GM19238 (cell line): Measurements from ENCODE around the gene SCARB2.
A peak's percentile ranks its signal among the peaks of the same experiment; 100 is the strongest.
"Not testable (repeated sequence)": the region's sequence is repeated elsewhere in the genome, so short reads cannot be mapped to it uniquely, and the experiment has no call there.

Source experiments
- DNase-seq: peaks from one replicate; pipeline ENCODE4 v3.0.0; 2011; ENCODE audit warnings: low spot score; ENCODE audit not compliant: insufficient read length

The SCARB2 gene, protein sequence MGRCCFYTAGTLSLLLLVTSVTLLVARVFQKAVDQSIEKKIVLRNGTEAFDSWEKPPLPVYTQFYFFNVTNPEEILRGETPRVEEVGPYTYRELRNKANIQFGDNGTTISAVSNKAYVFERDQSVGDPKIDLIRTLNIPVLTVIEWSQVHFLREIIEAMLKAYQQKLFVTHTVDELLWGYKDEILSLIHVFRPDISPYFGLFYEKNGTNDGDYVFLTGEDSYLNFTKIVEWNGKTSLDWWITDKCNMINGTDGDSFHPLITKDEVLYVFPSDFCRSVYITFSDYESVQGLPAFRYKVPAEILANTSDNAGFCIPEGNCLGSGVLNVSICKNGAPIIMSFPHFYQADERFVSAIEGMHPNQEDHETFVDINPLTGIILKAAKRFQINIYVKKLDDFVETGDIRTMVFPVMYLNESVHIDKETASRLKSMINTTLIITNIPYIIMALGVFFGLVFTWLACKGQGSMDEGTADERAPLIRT

DNA sequence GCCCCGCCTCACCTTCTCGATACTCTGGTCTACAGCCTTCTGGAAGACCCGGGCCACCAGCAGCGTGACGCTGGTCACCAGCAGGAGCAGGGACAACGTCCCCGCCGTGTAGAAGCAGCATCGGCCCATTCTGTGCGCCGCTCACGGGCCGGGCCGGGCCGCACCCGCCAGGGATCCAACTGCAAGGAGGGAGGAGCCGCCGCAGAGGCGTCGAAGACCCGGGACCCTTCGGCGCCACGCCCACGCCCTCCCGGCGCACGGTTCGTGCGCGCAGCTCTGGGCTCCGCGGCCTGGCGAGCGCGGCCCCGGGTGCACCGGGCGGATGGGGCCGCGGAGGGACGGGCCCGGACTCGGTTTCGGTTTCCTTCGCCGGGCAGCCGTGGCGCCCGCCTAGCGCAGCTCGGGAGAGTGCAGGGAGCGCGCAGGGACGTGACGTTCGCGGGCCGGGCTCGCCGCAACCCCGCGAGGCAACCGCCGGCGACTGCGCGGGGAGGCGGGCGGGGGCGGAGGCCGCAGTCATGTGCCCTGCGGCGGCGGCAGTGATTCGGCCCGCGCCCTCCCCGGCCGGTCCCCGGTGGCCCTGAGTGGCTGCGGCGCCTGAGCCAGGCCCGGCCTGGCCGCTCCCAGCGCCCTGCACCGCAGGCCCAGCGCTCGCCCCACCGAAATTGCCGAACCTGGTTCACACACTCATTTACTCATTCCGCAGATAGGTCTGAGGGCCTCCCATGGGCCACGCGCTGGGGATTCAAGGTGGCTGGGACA, at the start of gene SCARB2:
Gene SCARB2 (minus strand): TSS at position 410 of the 762 bp plus-strand sequence. CDS start 281 bp downstream, at position 129.
- peak; percentile 63 for DNase-seq

DNA sequence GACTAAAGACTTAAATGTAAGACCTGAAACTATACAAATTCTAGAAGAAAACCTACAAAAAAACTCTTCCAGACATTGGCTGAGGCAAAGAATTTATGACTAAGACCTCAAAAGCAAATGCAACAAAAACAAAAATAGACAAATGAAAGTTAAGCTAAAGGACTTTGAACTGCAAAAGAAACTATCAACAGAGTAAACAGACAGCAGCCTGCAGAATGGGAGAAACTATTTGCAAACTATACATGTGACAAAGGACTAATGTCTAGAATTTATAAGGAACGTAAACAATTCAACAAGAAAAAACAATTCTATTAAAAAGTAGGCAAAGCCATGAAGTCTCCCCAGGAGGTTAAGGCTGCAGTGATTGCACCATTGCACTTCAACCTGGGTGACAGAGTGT, 46.9 kb upstream of the SCARB2 start:
- no peak for DNase-seq

DNA sequence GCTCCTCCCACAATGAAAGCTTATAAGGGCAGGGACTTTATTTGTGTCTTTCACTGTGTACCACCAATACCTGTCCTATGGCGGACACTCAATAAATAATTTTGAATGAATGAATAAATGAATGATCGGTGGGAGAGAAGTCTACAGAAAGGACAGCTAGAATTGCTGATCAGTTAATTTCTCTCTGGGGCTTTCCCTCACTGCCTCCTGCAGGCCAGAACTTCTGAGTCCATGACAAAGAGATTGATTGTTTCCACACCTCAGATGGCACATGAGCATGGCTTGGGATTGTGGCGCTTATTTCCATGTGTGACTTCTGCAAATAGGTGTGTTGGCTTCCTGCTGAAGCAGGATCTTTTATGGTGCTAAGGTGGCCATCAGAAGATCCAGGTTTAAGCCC, 44.2 kb upstream of the SCARB2 start:
- DNase-seq = no peak

DNA sequence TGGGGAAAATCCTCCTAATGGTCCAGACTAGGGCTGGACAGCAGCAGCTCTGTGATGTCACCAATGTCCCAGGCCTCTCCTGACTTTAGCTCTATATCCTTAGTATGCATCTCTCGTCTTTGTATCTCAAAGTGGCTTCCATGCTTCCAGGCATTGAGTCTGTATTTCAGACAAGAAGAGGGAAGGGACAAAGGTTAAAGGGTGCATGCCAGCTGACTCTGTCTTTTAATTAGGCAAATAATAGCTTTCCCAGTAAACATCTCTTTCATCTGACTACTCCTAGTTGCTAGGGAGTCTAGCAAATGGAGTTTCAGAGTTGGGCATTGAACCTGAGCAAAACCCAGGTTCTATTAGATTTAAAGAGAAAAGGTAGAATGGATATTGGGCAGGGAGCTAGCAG, 43.3 kb upstream of the SCARB2 start:
- no peak for DNase-seq

DNA sequence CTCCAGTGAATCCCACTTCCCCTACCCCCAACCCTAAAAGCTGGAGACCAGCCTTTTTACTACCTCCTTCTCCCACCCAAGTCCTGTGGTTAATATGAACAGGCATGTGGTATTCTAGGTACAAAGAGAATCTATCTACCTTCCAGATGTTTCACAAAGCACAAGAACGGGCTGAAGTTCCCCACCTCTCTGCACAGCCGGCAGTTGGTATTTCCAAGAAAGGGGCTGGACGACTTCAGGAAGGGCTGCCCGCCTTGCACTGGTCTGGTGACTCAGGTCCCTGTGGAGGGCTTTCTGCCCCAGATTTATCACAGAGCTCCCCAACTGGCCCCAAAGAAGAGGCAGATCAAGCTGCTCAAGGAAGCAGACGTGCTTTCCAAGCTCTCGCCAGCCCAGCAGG, 42.4 kb upstream of the SCARB2 start:
- no peak for DNase-seq

DNA sequence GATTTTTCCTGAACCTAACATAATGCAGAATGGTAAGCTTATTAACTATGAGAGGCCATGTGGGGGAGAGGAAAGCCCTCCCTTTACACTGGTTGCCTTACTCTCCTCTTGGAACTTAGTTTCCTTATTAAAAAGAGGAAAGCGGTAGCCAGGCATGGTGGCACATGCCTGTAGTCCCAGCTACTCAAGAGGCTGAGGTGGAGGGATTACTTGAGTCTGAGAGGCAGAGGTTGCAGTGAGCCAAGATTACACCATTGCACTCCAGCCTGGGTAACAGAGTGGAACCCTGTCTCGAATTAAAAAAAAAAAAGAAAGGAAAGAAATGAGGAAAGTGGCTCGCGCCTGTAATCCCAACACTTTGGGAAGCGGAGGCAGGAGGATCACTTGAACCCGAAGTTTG, 39.9 kb upstream of the SCARB2 start:
- DNase-seq = no peak

DNA sequence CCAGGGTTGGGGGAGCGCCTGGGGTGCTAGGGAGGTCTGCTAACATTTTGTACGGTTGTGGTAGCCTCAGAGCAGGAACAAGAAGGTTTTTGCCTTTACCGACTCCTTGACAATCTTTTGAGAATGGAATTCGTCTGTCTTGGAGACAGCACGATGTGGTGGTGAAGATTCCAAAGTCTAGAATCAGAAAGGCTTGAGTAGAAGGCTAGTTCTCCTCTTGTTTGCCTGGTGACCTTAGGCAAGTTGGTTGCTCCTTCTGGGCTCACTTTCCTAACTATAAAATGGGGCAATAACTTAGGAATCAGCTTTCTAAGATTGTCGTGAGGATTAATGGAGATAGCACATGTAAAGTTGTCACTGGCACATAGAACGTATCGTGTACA, 38.6 kb upstream of the SCARB2 start:
- no peak for DNase-seq

DNA sequence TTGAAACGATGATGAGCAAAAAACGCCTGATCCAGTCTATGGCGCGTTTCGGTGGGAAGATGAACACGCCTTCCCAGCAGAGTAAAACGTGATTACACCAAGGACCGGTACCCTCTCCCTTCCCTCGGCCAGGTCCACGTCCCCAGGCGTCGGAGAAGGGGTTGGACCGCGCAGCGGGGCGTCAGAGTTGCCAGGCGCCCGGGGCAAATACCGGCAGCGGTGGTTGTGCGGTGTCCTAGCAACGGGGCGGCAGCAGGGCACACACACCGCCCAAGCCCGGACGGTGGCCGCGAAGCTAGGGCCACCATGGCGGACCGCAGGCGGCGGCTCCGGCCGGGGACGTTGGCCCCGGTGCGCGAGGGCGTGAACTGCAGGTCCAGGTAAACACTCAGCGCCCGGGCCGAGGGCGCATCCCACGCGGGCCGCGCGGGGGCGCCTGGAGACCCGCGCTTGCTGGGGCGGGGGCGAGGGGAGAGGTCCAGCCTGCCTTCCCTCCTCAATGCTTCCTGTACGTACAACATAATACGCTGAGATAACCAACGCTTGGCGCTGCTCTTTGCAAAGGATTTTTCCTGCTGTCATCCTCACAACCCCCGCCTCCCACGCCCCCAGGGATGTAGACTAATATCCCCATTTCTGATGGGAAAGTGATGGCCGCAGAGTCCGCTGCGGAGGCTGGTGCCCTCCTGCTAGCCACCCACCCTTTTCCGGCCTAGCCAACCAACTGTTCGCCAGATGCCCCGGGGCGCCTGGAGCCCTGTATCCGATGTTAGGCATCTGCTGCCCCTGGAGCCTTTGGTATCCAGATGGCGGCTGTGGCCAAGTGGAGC, 38.0 kb upstream of the SCARB2 start, which contains the start of gene FAM47E:
Gene FAM47E (plus strand): TSS at position 281 of the 830 bp plus-strand sequence. CDS start 26 bp downstream, at position 307.
- peak; percentile 13 for DNase-seq

DNA sequence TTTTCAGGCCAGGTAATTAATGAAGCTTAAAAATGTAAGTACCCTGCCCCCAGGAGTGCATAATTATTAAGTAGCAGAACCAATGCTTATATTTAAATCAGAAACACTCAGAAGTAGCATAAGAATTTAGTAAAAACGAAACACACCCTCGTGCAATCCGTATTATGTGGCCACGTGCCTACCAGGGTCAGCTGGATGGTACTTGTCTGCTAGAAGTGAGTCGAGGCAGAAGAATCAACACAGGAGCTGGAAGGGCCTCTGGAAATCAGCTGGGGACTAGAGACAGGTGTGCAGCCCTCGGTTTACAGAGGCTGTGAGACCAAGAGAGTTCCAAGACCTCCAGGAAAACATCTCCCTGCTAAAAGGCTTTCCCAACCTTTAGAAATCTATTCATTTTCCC, 37.3 kb upstream of the SCARB2 start:
- no peak for DNase-seq

DNA sequence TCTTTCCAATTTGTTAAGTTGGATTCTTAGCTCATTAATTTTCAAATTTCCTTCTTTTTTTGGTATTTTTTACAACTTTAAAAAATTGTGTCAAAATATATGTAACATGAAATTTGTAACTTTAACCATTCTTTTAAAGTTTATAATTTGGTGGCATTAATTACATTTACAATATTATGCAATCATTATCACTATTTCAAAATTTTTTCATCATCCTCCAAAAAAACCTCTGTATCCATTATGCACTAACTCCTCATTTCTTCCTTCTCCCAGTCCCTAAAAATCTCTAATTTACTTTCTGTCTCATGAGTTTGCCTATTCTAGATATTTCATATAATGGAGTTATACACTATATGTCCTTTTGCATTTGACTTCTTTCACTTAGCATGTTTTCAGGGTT, 33.2 kb upstream of the SCARB2 start:
- no peak for DNase-seq

DNA sequence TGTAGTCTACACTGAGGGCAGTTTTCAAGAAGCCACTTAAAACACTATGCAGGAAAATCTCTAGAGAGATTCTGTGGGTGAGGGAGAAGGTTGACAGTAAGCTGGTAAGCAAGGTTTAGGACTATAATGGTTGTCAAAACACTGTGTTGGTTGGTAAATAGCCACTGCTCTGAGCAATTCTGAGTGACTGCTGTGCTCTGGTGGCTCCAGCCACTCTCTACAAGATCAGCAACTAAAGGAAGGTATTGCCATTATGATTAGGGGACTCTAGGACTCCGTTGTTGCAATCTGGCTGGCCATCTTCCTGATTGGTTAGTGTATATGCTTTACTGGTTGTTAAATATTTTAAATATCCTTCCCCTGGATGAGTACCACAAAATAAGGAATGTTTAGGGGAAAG, 32.4 kb upstream of the SCARB2 start:
- DNase-seq = no peak

DNA sequence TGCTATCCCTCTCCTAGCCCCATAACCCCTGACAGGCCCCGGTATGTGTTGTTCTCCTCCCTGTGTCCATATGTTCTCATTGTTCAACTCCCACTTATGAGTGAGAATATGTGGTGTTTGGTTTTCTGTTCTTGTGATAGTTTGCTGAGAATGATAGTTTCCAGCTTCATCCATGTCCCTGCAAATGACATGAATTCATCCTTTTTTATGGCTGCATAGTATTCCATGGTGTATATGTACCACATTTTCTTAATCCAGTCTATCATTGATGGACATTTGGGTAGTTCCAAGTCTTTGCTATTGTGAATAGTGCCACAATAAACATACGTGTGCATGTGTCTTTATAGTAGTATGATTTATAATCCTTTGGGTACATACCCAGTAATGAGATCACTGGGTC, 30.3 kb upstream of the SCARB2 start:
- not testable (repeated sequence) for DNase-seq

DNA sequence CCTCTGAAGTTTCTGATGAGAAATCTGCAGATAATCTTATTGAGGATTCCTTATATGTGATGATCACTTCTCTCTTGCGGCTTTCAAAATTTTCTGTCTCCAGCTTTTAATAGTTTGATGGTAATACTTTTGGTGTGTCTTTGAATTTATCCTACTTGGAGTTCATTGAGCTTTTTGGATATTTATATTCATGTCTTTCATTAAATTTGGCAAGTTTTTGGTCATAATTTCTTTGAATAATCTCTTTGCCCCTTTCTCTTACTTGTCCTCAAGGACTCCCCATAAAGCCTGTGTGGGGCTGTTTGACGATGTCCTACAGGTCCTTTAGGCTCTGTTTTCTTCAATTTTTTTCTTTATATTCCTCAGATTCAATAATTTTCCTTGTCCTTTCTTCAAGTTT, 26.6 kb upstream of the SCARB2 start:
- DNase-seq = no peak

DNA sequence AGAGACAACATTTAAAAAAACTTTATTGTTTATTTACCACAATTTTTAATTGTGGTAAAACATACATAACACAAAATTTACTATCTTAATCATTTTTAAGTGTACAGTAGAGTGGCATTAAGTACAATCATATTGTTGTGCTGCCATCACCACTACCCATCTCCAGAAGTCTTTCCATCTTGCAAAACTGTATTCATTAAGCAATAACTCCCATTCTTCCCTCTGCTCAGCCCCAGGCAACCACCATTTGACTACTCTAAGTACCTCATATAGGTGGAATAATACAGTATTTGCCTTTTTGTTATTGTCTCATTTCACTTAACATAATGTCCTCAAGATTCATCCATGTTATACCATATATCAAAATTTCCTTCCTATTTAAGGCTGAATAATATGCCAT, 25.1 kb upstream of the SCARB2 start:
- DNase-seq = no peak

DNA sequence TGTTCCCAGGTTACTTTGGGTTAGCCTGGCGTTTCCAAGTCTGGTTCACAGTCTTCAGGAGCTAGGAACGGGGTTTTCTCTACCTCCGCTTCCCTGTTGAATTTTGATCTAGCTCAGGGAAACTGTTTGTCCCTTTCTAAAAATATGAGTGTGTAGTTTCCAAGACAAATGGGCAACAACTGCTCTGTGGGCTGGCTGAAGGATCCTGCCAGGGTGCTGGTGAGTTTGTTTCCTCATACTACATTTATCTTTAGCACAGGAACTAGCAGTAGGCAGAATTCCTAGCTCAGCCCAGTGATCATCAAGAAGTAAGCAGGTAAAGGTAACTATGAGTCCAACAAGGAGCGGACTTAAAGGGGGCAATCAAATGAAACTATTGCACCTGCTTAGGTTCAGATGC, 24.6 kb upstream of the SCARB2 start:
- no peak for DNase-seq

DNA sequence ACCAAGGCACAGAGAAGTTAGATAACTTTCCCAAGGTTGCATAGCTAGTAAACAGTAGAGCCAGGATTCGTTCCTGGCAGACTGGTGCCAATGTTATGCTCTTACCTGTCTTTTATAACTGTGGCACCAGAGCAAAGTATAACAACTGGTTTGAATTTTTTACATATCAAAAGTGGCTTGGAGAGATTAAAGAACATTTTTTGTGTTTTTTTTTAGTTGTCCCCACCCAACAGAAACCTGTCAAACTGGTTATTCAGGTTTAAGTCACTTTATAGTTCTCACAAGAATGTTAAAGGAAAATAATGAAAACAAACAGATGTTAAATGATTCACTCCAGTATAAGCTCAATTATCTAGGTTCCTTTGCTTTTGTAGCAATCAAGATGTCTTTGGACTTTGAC, 22.3 kb upstream of the SCARB2 start:
- no peak for DNase-seq

DNA sequence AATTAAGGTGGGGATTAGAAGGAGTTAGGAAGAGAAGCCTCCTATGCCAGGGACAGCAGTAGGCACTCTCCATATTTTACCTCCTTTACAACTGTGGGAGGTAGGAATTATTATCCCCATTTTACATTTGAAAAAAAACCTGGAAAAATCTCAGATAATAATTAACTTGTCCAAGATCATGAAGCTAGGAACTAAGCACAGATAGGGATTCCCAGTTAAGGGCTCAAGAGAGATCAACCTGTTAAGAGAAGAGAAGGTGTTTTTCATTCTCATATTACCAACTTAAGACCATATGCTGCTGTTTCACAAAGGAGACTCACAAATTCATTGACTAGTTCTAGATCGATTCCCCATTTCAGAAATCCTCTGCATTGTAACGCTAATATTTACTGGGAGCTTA, 21.8 kb upstream of the SCARB2 start:
- DNase-seq = no peak

DNA sequence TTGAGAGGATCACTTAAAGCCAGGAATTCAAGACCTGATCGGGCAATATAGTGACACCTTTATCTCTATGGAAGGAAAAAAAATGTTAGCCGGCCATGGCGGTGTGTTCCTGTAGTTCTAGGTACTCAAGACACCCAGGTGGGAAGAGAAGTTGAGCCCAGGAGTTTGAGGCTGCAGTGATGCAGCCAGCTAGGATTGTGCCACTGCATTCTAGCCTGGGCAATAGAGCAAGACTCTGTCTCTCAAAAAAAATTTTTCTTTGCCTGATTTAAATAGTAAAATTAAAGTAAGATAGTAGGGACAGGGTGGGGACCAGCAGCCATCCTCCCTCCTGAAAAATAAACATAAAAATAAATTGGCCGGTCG, 21.0 kb upstream of the SCARB2 start:
- DNase-seq = no peak

DNA sequence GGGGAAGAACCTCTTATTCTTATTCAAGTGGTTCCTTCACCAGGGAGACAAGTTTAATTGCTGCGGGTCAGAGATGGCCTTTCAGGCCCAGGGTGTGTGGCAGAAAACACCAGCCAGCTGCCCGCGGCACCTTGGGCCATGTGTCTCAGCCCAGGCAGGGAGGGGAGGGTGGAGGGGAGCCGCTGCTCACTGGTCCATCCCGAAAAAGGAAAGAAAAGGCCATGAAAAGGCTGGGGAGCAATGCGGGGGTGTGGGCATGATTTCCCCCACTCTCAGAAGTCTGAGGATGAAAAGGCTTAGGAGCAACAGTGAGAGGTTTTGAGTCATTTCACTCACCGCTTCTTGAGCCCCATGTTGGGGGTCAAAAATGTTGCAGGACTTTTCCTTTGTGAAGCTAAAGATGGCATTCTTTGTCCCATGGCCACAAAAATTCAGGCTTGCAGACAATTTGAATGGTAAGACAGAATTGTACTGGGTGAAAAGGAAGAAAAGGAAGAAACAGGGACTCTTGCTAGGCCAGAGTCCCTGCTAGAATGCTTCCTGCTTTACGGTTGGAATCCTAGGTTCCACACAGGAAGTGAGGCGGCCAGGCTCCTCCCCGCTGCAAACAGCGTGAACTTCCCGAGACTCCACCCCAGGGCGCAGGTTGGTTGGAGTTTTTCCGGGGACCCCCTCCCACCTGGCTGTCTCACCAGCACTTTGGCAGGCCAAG, 20.5 kb upstream of the SCARB2 start:
- DNase-seq = no peak

DNA sequence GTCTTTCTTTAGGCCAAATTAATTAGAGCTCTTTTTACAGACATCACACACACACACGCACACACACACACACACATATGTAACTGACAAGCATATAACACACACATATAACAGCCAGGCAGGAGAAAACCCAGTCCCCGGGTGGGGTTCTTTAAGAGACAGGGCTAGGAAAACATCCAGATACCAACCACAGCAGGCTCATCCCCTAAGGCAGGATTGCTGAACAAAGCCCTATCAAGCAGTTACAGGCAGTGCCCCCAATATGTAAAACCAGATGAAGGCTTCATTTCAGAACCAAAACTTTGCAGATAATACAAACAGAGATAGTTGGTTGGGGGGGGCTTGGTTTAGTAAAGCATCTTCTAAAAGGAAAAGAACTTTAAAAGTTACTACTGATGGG, 19.9 kb upstream of the SCARB2 start:
- DNase-seq = no peak

DNA sequence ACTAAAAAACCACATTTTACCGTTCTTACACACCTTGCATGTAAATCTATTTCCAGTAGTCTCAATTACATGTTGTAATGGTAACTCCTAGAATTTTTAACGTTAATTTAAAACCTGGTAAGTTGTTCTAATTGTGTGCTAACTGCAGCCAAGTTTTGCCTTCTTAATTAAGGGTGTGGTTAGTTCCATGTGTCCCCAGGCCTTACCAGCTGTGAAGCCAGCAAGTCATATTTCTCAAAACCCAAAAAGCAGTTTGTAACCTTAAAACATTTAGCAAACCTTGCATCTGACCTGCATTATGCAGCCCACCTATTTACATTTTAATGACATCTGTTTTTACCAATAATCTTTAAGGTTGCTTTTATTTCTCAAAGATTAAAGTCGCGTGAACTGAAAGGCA, 19.5 kb upstream of the SCARB2 start:
- DNase-seq = no peak
